ENCODE measurements around the gene MYB.

The MYB gene

DNA sequence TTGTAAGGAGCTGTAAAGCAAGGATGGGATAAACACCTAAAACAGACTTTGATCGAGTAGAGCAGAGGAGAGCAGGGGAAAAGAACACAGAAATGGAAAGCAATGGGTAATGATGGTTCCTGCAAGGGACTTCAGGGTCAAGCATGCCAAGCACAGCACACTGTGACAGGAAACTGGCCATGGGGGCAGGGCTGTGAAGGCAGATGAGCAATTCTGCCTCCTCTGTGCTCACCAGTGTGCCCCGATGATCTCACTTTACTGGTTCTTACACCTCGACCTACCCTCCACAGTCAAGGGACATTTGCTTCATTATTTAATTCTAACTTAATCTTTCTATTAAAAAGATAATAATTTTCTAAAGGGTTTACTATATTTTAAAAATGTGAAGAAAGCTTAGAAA lies 21.6 kb upstream of the MYB start:
- H3K9me3 ChIP-seq (replicated peaks; ENCODE audit: insufficient read depth, low read length): no peaks in the 10 kb centered on the region
- peaks cover 8% of the 10 kb centered on the region; the same call in 1 of the 2 replicates for H3K4me1 ChIP-seq (ENCODE audit: low read length)
- no peak overlapping the region for H3K27ac ChIP-seq (ENCODE audit: low read length)
- no peaks in the 10 kb centered on the region for H3K9me2 ChIP-seq (replicated peaks; ENCODE audit: insufficient read depth, low read length)
- no peak overlapping the region for H3K9ac ChIP-seq (ENCODE audit: low read length)
- no peak for TF ChIP-seq EZH2 (optimal IDR thresholded peaks at IDR 0.05; ENCODE audit: low read depth, low read length)
- TF ChIP-seq, protein P1, sequence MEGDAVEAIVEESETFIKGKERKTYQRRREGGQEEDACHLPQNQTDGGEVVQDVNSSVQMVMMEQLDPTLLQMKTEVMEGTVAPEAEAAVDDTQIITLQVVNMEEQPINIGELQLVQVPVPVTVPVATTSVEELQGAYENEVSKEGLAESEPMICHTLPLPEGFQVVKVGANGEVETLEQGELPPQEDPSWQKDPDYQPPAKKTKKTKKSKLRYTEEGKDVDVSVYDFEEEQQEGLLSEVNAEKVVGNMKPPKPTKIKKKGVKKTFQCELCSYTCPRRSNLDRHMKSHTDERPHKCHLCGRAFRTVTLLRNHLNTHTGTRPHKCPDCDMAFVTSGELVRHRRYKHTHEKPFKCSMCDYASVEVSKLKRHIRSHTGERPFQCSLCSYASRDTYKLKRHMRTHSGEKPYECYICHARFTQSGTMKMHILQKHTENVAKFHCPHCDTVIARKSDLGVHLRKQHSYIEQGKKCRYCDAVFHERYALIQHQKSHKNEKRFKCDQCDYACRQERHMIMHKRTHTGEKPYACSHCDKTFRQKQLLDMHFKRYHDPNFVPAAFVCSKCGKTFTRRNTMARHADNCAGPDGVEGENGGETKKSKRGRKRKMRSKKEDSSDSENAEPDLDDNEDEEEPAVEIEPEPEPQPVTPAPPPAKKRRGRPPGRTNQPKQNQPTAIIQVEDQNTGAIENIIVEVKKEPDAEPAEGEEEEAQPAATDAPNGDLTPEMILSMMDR (IDR thresholded peaks at IDR 0.05; ENCODE audit: low read length): no peak
- TF ChIP-seq EZH2phosphoT487 (IDR thresholded peaks at IDR 0.05; ENCODE audit: low read length): no peak
- H3K4me3 ChIP-seq (ENCODE audit: low read length): no peak overlapping the region
- H3K79me2 ChIP-seq (ENCODE audit: low read length): no peaks in the 10 kb centered on the region
- no peak for DNase-seq
- no peaks in the 10 kb centered on the region for H3K36me3 ChIP-seq (replicated peaks; ENCODE audit: insufficient read depth, low read length)
- no peak overlapping the region for H2AFZ ChIP-seq (ENCODE audit: low read length)
- no peaks in the 10 kb centered on the region for H4K20me1 ChIP-seq (ENCODE audit: insufficient read depth, low read length)
- H3K27me3 ChIP-seq (replicated peaks; ENCODE audit: insufficient read depth, low read length): no peaks in the 10 kb centered on the region
- H3K4me2 ChIP-seq (ENCODE audit: low read depth, low read length): no peak overlapping the region
- H3F3A ChIP-seq (ENCODE audit: insufficient read depth, low read length): peaks cover 9% of the 10 kb centered on the region; the same call in 1 of the 2 replicates

DNA sequence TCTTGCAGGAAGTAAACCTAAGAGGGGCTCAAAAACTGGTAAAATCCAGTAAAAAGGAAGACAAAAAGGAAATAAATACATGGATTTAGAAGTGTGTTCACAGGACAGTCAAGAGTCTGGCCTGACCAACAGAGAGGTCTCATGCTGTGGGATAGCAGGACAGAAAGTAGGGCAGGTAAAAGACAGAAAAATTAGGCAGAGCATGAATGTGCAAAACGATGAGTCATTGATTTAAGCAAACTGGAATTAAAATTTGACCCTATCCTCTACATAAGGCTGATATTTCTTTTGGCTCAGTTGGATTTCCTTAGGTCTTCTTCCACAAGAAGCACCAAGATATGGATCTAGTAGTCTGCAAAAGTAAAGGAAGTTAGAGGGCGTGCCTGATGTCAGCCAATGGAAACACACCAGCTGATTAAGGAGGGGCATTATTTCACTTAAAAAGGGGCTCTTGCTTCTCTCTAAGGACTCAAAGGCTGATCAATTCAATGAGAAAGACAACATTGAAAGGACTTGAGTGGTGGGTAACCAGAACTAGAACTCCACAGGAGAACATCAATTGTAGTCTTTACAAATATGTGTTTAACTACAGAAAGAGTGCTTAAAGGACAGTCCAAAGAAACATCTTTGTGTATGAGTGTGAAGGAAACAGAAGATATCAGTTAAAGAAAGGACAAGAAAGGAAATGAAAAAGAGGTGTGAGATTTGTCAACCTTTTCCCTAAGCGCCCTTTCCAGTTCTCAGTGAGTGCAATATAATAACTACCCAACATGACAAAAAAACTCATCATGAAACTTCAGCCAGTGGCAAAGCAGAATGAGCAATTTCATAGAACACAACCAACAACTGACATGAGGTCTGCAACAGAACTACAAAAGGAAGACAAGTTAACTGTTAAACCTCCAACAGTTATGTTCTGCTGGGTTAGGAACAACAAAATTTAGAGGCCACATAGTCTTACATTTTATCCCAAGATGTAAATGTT lies 19.4 kb upstream of the MYB start:
- no peak overlapping the region for H2AFZ ChIP-seq (ENCODE audit: low read length)
- H3K36me3 ChIP-seq (replicated peaks; ENCODE audit: insufficient read depth, low read length): no peaks in the 10 kb centered on the region
- TF ChIP-seq, protein P1 (IDR thresholded peaks at IDR 0.05; ENCODE audit: low read length): no peak
- H3K27me3 ChIP-seq (replicated peaks; ENCODE audit: insufficient read depth, low read length): no peaks in the 10 kb centered on the region
- H3F3A ChIP-seq (ENCODE audit: insufficient read depth, low read length): peaks cover 9% of the 10 kb centered on the region; the same call in 1 of the 2 replicates
- no peak overlapping the region for H3K9ac ChIP-seq (ENCODE audit: low read length)
- H3K79me2 ChIP-seq (ENCODE audit: low read length): no peaks in the 10 kb centered on the region
- no peaks in the 10 kb centered on the region for H4K20me1 ChIP-seq (ENCODE audit: insufficient read depth, low read length)
- no peak overlapping the region for H3K4me2 ChIP-seq (ENCODE audit: low read depth, low read length)
- H3K4me3 ChIP-seq (ENCODE audit: low read length): no peak overlapping the region
- no peaks in the 10 kb centered on the region for H3K9me2 ChIP-seq (replicated peaks; ENCODE audit: insufficient read depth, low read length)
- no peak overlapping the region for H3K27ac ChIP-seq (ENCODE audit: low read length)
- peaks cover 8% of the 10 kb centered on the region; the same call in 1 of the 2 replicates for H3K4me1 ChIP-seq (ENCODE audit: low read length)
- no peak for DNase-seq
- no peaks in the 10 kb centered on the region for H3K9me3 ChIP-seq (replicated peaks; ENCODE audit: insufficient read depth, low read length)

DNA sequence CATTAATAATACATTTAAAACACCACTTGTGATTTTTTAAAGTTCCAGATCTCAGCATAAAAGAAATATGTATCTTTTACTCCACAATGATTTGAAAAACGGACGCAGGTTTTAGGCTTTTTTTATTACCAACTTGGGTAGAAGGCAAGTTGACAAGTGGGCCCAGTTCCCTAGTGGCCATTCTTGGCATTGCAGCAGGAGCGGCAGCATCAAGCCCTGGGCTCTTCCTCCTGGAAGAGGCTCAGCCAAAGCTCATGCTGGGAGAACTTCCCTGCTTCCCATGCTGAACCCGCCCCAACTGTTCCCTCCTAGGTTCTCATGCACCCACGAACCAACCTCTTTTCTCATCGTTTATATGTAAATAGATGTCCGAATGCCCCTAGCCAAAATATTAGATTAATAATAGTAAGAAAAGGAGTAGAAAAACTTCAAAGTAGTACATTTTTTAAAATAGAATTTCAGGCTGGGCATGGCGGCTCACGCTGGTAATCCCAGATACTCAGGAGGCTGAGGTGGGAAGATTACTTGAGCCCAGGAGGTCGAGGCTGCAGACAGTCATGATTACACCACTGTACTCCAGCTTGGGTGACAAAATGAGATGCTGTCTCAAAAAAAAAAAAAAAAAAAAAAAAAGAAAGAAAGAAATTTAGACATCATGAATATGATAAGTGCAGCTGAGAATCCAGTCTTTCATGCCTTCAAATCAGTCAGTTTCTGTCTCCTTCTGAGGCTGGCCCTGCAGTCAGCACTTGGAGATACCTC lies 18.2 kb upstream of the MYB start:
- TF ChIP-seq EZH2phosphoT487 (IDR thresholded peaks at IDR 0.05; ENCODE audit: low read length) (no peak), EZH2 (optimal IDR thresholded peaks at IDR 0.05; ENCODE audit: low read depth, low read length) (no peak)
- TF ChIP-seq, protein P1 (IDR thresholded peaks at IDR 0.05; ENCODE audit: low read length): peak; percentile 84

More for the DNA sequence above, 18.2 kb upstream of the MYB start:
- H2AFZ ChIP-seq (ENCODE audit: low read length): peak overlapping the region; percentile 65
- DNase-seq: peak; percentile 43
- no peaks in the 10 kb centered on the region for H3K36me3 ChIP-seq (replicated peaks; ENCODE audit: insufficient read depth, low read length)
- peak overlapping the region; percentile 30; the same call in 1 of the 2 replicates for H3K4me3 ChIP-seq (ENCODE audit: low read length)
- H3F3A ChIP-seq (ENCODE audit: insufficient read depth, low read length): peaks cover 9% of the 10 kb centered on the region; the same call in 1 of the 2 replicates
- H3K4me2 ChIP-seq (ENCODE audit: low read depth, low read length): peak overlapping the region; percentile 69
- peaks cover 8% of the 10 kb centered on the region; the same call in 1 of the 2 replicates for H3K4me1 ChIP-seq (ENCODE audit: low read length)
- no peaks in the 10 kb centered on the region for H3K9me2 ChIP-seq (replicated peaks; ENCODE audit: insufficient read depth, low read length)
- no peak overlapping the region for H3K9ac ChIP-seq (ENCODE audit: low read length)
- H4K20me1 ChIP-seq (ENCODE audit: insufficient read depth, low read length): no peaks in the 10 kb centered on the region
- no peaks in the 10 kb centered on the region for H3K9me3 ChIP-seq (replicated peaks; ENCODE audit: insufficient read depth, low read length)
- no peaks in the 10 kb centered on the region for H3K27me3 ChIP-seq (replicated peaks; ENCODE audit: insufficient read depth, low read length)
- no peaks in the 10 kb centered on the region for H3K79me2 ChIP-seq (ENCODE audit: low read length)
- peak overlapping the region; percentile 0; the same call in 1 of the 2 replicates for H3K27ac ChIP-seq (ENCODE audit: low read length)
